HG03175 (cell line): ENCODE measurements around the gene FOXC2.

Source experiments
- ATAC-seq: cut with Tn5 transposase; IDR thresholded peaks from one replicate; pipeline ENCODE4 v1.9.1; 2021; ENCODE audit warnings: mild to moderate bottlenecking, moderate library complexity; ENCODE audit not compliant: unreplicated experiment

Gene FOXC2

DNA sequence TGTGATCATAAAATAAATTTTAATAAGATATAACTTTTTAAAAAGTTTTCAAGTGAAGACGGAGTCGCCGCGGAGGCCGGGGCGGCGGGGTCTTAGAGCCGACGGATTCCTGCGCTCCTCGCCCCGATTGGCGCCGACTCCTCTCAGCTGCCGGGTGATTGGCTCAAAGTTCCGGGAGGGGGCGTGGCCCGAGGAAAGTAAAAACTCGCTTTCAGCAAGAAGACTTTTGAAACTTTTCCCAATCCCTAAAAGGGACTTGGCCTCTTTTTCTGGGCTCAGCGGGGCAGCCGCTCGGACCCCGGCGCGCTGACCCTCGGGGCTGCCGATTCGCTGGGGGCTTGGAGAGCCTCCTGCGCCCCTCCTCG, at the start of gene FOXC2:
Gene FOXC2 (plus strand): TSS at position 229 of the 365 bp plus-strand sequence. CDS start 507 bp downstream, outside the sequence.
- ATAC-seq, result no peak

DNA sequence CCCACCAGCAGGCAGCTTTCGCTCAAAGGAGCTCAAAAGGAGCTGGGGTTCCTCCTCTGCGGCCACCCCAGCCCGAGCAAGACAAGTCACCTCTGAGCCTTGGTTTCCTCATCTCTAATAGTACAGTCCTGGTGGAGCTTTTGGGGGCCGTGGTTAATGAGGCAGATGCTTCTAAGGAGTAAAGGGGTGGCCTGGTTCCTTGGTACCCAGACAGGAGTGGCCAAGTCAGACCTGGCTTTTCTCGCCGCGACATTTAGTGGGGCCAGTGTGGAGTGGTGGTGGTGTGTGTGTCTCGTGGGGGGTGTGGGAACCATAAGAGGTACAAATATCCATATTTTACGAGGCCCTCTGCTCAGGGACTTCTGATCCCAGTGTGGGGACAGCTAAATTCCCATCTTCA, 49.6 kb upstream of the FOXC2 start:
- ATAC-seq, result no peak

DNA sequence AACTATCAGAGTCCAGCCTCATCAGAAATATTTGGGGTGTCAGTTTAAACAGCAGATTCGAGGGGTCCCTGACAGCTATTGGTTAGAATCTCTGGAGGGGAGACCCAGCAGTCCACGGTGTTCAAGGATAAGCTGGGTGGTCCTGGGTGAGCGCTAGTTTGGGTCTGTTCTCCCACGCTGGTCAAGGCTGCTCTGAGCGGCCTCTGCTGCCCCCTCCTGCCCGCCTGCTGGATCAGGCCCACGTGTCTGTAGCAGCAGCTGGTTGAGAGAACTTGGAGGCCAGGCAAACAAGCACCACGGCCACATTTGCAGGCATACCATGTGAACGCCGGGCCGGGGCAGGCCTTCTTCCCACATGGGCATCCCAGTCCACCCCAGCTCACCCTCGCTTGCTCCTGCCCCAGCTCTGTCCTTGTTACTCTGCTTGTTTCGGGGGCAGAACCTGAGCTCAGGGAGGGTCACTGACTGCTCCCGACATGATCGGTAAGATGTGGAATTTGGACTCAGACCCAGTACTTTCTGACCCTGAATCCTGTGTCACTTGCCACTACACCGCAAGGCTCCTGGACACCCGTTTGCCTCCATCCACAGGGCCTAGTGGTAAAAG, 48.9 kb upstream of the FOXC2 start:
- no peak for ATAC-seq

DNA sequence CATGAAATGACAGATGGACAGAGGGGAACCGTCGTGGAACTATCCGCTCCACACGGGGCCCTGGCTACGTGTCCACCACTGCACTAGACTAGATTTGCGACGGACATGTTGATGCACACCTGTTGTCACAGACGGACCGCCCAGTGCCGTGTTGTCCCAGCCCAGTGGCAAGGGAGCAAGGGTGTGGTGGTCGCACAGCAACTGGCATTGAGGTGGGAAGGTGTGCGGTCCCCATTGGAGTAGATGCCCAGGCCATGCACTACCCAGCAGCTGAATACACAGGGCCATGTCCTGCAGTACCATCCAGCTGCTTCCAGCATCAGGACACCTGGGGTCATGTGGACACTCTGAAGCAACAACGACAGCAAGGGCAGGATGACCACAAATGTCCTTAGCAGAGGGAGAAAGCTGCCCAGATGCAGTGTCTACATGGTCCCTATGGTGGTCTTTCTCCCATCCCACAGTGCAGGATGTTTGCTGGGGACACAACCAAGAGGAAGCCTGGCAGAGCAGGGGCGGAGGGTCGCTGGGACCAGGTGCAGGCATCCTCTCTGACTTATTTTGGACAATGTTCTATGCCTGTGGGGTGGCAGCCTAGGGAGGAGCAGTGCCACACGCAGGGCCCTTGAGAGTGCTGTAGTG, 47.5 kb upstream of the FOXC2 start:
- ATAC-seq, result no peak

DNA sequence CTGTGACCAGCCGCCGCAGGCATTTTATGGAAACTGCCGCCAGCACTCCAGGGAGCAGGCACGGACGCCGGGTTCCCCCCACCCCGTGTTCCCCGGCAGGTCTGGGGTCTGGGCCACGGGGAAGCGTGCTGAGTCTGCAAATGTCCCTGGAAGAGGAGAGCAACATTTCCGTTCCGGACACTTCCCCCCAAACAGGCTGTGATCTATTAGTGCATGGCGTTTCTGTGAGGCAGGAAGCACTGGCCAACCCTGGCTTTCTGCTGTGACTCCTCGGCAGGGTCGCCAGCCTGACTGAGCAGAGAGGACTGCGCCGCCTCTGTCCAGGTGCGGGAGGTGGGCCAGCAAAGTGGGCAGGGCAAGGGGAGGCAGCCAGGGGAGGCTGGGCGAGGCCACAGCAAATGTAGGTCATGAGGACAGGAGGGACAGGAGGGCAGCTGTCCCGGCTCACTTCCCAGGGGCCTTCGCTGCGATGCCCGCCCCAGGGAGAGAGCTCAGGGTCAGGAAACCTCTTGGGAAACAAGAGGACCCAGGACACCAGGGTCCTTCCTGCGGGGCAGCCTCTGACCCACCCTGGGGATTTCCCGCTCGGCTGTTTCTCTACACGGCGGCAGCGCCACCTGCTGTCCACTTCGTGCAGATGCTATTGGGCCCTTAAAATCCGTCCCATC, 46.8 kb upstream of the FOXC2 start:
- ATAC-seq, result no peak

DNA sequence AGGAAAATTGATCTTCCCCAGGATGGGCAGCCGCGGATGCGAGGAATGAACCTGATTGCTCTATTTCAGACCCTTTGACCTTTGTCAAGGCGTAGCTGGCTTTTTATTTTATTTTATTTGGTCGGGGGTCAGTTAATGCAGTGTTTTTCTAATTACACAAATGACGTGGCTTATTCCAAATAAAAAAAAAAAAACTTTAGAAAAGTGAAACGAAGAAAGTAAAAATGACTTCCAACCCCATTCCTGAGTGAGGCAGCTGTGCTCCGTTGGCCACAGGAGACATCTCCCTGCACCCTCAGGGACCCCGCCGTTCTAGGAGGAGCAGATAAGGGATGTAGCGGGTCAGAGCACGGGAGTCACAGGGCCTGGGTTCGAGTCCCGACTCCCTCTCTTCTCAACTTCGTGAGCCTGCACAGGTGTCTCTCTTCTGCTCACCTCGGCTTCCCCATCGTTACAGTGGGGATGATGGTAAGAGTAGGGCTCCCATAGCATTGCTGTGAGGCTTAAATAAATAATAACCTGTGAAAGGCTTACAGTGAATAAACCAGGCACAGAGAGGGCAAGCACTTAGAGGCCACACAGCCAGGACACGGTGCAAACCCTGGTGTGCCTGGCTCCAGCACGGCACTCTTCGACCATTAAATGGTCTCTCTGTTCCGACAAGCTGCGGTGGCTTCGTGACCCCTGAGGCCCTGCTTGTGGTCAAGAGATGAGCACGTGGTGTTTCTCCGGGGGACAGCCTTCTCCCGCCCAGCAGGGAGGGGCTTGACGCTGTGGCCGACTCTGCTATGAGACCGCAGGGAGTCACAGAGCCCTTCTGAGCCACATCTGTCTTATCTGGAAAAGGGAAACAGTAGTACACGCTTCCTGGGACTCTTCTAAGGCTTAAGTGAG, 46.1 kb upstream of the FOXC2 start:
- ATAC-seq, result no peak

DNA sequence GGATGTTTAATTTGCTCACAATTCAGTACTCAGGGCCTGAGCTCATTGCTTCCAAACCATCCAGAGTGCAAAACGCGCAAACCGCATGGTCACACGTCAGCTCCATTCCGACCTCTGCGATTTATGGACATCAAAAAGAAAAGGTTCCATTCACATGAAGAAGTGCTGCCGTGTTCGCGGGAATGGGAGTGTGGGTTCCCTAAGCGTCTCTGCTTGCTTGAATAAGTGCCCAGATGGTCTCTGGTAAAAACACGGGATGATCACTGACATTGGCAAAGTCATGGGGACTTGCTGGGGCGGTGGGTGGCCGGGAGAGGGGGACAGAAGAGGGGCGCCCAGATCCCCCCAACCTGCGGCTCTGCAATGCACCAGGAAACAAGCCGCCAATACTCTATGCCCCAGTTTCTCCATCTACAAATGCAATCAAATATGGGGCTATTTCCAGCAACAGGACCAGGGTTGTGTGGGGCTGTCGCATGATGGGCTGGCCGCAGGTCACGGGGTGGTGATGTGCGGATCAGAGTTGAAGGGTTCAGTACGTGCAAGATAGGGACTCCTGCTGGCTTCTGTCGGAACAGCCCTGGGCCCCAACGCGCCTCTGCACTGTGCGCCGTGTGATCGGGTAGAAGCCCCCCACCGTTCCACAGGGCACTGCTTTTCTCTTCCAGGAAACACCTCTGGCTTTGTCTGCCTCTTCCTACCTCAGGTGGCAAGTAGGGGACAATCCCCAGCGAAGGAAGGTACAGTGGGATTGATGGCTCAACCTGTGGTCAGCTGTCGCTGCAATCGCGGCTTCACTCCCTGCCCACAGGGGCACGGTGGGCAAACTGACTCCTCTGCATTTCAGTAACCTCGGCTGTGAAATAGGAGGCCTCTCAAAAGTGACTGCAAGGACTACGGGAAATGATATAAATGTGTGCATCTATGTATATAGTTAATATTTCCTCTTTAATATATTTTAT, 45.1 kb upstream of the FOXC2 start:
- no peak for ATAC-seq

DNA sequence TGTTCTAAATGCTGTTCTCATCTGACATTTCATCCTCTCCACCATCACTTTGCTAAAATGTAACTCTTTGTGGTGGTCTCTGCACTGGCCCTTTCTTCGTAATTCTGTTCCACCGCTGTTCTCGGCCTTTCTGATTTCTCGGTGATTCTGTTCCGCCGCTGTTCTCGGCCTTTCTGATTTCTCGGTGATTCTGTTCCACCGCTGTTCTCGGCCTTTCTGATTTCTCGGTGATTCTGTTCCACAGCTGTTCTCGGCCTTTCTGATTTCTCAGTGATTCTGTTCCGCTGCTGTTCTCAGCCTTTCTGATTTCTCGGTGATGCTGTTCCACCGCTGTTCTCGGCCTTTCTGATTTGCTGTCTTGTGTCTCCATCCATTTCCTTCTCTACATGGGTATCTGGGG, 44.0 kb upstream of the FOXC2 start:
- ATAC-seq, result no peak

DNA sequence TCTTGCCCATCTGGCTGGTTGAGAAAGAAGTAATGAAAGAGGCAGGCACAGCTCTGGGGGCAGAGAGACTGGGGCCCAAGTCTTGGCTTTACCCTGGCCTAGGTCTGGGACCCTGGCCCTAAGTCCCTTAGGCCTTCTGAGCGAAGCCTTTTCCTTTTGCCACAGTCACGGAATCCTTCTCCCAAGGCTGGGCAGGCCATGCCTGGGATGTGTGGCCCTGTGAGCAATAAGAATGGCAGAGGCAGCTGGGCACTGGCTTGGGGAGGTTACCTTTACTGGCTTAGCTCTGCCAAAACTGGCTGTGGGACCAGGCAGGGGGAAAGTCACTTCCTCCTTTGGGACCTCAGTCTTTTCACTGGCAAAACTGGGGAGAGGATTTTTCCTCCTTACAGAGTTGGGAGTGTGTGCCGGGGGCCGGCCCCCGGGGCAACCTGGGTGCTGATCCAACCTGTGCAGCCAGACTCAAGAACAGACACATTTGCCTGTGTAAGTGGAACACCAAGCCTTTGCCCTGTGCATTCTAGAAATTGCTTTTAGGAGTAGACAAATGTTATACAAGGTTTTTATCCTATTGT, 43.4 kb upstream of the FOXC2 start:
- no peak for ATAC-seq

DNA sequence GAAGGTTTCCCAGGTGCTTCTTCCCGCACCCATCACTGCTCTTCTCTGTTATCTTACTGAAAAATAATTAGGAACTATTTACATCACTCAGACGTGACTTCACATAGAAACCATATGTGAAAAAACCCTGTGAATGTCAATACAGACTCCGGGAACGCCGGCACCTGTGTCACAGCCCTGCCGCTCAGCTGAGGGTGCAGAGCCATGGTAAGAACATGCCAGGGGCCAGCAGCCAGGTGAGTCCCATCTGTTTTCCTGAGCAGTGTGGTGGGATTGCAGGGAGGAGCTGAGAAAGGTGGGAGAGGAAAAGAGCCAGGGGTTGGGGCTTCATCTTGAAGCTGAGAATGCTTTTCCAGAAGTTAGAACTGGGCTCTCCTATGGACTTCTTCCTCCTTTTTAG, 42.6 kb upstream of the FOXC2 start:
- ATAC-seq, result no peak

DNA sequence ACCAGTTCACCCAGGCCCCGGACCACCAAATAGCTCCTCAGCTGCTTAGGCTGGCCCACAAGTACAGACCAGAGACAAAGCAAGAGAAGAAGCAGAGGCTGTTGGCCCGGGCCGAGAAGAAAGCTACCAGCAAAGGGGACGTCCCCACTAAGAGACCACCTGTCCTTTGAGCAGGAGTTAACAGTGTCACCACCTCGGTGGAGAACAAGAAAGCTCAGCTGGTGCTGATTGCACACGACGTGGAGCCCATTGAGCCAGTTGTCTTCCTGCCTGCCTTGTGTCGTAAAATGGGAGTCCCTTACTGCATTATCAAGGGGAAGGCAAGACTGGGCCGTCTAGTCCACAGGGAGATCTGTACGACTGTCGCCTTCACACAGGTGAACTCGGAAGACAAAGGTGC, 40.9 kb upstream of the FOXC2 start:
- ATAC-seq, result no peak

DNA sequence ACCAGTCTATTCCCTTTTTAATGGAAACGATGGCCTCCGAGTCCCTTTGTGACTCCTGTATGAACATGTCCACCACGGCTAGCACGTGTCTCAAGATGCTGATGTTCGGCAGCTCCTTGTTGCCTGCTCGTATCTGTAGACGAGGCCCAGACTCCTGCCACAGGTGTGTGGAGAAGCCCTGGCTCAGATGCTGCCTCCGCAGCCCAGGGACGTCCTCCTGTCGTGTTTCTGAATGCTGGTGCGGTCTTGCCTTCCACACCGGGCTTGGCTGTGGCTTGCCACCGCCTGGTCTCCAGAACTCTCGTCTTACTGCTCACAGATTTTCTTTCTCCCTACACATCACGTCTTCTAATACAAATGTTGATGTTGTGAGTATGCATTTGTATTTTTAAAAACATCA, 39.3 kb upstream of the FOXC2 start:
- no peak for ATAC-seq

DNA sequence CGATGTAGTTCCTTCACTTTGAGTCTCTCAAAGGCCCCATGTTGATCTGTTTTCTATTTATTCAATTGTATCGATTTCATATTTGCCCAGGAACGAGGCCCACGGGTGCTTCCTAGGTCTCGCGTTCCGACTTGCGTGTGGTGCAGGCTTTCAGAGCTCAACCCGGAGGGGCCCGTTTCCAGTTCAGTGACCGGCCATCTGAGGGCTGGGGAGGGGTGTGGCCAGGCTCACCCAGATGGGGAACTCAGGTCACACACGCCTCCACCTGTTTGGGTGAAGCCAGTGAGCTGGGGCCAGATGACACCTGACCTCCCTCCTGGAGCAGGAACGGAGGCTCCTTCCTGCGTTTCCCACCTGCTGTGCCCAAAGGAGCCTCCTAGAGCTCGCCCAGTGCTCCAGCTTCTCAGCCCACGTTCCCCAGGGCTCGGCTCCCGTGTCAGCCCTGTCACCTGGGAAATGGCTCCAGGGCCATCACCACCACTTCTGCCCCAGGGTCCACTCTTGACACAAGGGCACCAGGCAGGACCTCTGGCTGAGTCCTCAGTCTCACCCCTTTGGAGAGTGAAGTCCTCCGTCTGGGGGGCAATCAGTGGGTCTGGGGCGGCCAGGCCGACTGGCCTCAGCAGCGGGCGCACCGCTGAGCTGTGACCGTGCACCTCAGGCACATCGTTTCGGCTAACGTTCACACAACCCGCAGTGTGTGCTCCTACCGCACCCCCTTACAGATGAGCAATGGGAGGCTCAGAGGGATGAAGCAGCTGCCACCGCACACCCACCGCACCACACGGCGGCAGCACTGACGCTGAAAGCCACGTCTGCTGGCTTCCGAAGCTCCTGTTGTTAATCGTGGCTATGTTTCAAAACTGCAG, 38.3 kb upstream of the FOXC2 start:
- no peak for ATAC-seq

DNA sequence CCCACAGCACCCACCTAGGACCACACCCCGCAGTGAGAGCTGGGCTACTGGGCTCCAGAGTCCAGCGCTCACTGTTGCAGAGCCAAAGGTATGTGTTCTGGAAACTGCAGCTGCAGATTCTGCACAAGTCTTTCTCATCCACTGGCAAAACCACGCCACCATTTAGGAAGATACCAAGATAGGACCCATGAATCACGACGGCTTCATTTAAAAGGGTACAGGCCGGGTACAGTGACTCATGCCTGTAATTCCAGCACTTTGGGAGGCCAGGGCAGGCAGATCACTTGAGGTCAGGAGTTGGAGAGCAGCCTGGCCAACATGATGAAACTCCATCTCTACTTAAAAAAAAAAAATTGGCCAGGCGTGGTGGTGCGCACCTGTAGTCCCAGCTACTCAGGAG, 37.5 kb upstream of the FOXC2 start:
- no peak for ATAC-seq

DNA sequence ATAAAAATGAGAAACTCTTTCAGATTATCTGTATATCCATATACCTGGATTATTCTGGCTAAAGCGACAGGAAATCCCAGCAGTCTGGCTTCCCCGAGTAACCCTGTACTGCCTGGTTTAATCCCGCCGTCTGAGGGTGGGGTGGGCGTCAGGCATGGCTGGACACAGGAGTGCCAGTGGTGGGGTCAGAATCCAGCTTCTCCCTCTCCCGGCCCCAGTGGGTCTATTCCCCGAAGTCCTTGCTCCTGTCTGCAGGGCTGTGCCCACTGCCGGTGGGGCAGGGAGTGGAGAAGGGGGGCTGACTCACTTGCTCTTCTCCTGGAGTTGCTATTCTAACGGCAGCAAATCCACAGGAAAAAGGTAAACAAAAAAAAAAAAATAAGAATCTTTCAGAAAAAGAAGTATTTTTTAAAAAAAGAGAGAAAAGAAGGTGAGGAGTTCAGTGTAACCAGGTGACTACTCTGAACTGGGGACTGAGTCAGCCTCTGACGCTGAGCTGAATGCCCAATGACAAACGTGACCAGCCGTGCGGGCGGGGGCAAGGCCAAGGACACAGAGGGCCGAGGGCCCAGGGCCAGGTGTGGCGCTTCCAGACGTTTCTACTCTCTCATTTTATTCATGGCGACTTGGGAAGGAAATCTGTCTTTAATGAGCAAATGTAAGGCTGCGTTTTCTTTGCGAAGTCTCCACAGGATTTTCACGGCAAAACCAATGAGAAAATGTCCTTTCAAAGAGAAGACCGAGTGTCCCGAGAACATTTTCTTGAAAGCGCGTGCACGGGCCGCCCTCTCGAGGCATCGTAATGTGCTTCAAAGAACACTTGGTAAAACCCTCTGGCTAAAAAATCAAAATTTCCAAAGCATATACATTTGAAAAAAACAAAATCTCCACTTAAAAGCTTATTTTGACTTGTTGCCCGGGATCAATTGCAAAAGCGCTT, 36.1 kb upstream of the FOXC2 start:
- ATAC-seq, result no peak

DNA sequence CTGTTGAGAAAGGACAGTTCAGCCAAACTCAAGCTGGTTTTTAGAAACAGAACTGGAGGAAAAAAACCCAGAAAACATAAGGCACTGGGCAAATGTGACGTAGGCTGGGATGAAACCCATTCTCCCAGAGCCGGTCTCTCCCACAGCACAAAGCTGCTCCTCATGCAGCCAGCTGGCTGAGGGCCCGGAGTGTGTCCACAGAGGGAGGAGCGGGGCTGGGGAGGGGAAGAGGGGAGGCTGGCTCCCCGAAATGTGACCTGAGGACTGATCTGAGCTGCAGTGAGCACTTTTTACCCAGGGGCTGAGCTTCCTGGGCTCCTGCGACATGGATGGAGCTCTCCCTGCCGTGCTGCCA, 35.5 kb upstream of the FOXC2 start:
- ATAC-seq, result no peak

DNA sequence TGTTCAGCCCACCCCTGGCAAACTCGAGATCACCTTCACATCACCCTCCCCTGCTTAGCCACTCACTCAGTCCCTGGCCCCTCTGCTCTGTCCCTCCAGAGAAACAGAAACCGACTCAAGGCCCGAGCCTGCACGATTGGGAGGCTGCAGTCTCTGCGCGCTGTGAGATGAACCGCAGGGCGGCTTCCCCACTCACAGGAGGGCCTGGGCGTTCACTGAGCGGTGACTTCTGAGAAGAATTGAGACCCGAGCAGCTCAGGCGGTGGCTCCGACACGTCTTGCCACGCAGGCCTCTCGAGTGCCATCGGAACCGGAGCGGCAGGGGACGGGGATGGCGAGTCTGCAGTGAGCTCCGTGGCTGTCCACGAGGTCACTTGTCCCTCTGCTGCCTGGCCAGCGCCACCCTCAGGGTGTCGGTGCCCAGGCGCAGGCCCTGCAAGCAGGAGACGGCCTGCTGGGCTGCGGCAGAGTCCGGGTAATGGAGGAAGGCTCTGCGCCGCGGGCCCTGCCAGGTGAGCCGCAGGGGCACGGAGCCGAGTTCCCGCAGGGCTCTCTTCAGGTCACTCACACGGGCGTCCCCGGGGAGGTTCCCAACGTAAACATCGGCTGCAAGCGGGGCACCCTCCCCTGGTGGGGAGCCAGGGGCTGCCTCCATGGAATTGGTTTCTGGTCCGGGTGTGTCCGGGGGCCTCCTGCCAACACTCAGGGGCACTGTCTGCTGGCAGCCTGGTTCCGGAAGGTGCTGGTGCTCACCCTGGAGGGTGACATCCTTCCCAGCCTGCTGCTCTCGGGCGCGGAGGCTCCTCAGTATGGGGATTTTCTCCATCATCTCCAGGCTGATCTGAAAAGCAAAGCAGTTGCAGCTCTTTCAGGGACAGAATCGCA, 34.7 kb upstream of the FOXC2 start:
- no peak for ATAC-seq
